ENCODE results near the gene WSCD1. TPM values are rescaled to one million over a fixed set of nuclear protein-coding genes. Genes with fewer than 3 reads are reported as not detected.

WSCD1 gene
- total RNA-seq, 1 donor from 2014 or later = 3.3 TPM

- no peak for DNase-seq
These were observed 8.9 kb upstream of the WSCD1 start for GRCh38 chr17:6061290-6061689.

- DNase-seq = no peak
These were observed 5.3 kb upstream of the WSCD1 start for GRCh38 chr17:6064868-6065267.

- DNase-seq = no peak
These were observed 4.8 kb upstream of the WSCD1 start for GRCh38 chr17:6065351-6065750.

GRCh38 chr17:6066183-6066948 is 3.8 kb upstream of the WSCD1 start:
- no peak for DNase-seq

GRCh38 chr17:6067060-6067459 is 3.1 kb upstream of the WSCD1 start:
- DNase-seq = no peak

- no peak for DNase-seq
These were observed 292 bp downstream of the WSCD1 start for GRCh38 chr17:6070430-6070912.

- DNase-seq = no peak
These were observed 833 bp downstream of the WSCD1 start for GRCh38 chr17:6070913-6071511.

GRCh38 chr17:6071528-6072065 is 1.4 kb downstream of the WSCD1 start:
- DNase-seq = no peak

- DNase-seq = no peak
These were observed 2.0 kb downstream of the WSCD1 start for GRCh38 chr17:6072157-6072556.

GRCh38 chr17:6072611-6073010 is 2.4 kb downstream of the WSCD1 start:
- no peak for DNase-seq

GRCh38 chr17:6073620-6074019 is 3.4 kb downstream of the WSCD1 start:
- DNase-seq = no peak

GRCh38 chr17:6075050-6075449 is 4.9 kb downstream of the WSCD1 start:
- no peak for DNase-seq

GRCh38 chr17:6075845-6076244 is 5.7 kb downstream of the WSCD1 start:
- no peak for DNase-seq

GRCh38 chr17:6077752-6078151 is 7.6 kb downstream of the WSCD1 start:
- no peak for DNase-seq

- DNase-seq = no peak
These were observed 8.3 kb downstream of the WSCD1 start for GRCh38 chr17:6078458-6078871.

GRCh38 chr17:6079155-6079888 is 9.1 kb downstream of the WSCD1 start:
- DNase-seq = peak; percentile 35

- DNase-seq = no peak
These were observed 9.8 kb downstream of the WSCD1 start for GRCh38 chr17:6079960-6080359.

GRCh38 chr17:6080711-6081430 is 10.7 kb downstream of the WSCD1 start:
- DNase-seq = no peak

- no peak for DNase-seq
These were observed 12.2 kb downstream of the WSCD1 start for GRCh38 chr17:6082335-6082734.

- DNase-seq = no peak
These were observed 14.4 kb downstream of the WSCD1 start for GRCh38 chr17:6084311-6085161.

- DNase-seq = no peak
These were observed 15.6 kb downstream of the WSCD1 start for GRCh38 chr17:6085812-6086211.
